Endothelial cell of umbilical vein (primary cell): Measurements from ENCODE around the gene PITPNM2. TPM values are rescaled to one million over a fixed set of nuclear protein-coding genes. Genes with fewer than 3 reads are reported as not detected.

Experiments
- BruUV-seq: library from RNA; stranded (reverse); fragments of 400-500 nt; replicated peaks from 2 replicates; lab custom pipeline; 2021; lab: Mats Ljungman, UMichigan
- CTCF ChIA-PET: fragments of 300-600, 350-600 bp; sonication (Branson Sonifier 250); formaldehyde crosslinking; loops from one replicate; lab custom pipeline; 2021; ENCODE audit warnings: antibody characterized with exemption, inconsistent platforms; lab: Charles Lee
- POLR2A ChIA-PET: fragments of 300-600, 350-600 bp; sonication (Branson Sonifier 250); formaldehyde crosslinking; loops from one replicate; lab custom pipeline; 2021; ENCODE audit warnings: antibody characterized with exemption, inconsistent platforms; lab: Charles Lee
- DNase-seq: peaks from one replicate; pipeline ENCODE4 v3.0.0-alpha.2; 2011; ENCODE audit warnings: low read depth, low spot score
- FAIRE-seq: peaks from 2 replicates; lab custom pipeline; 2011; peaks lifted over from hg19 to GRCh38; lab: Jason Lieb, UNC
- H2AFZ ChIP-seq: 2 replicates; pipeline ENCODE4 v1.6.0; 2012; ENCODE audit warnings: low read depth, low read length, control low read depth, inconsistent platforms
- H3K27ac ChIP-seq: 2 replicates; pipeline ENCODE4 v1.5.1; 2011; ENCODE audit warnings: low read depth, mild to moderate bottlenecking, control low read depth, low read length, moderate library complexity; ENCODE audit not compliant: insufficient read depth
- H3K27me3 ChIP-seq, 2 experiments: 2 replicates each; pipeline versions ENCODE4 v1.6.0 to v1.6.1; 2011; ENCODE audit warnings: low read length in 2 of 2, mixed read lengths in 1 of 2; ENCODE audit not compliant: control insufficient read depth in 2 of 2, insufficient read depth in 2 of 2
- H3K36me3 ChIP-seq, 2 experiments: 2 replicates in 1 of 2; 3 replicates in 1 of 2; pipeline ENCODE4 v1.5.1; 2011; ENCODE audit warnings: low read length in 2 of 2, mild to moderate bottlenecking in 1 of 2, moderate library complexity in 1 of 2; ENCODE audit not compliant: control insufficient read depth in 2 of 2, insufficient read depth in 2 of 2; ENCODE audit errors: extremely low read depth in 1 of 2
- H3K4me1 ChIP-seq: 3 replicates; pipeline ENCODE4 v1.5.1; 2011; ENCODE audit warnings: mild to moderate bottlenecking, low read length; ENCODE audit not compliant: control insufficient read depth, insufficient read depth; ENCODE audit errors: extremely low read depth
- H3K4me2 ChIP-seq: 2 replicates; pipeline ENCODE4 v1.6.1; 2011; ENCODE audit warnings: low read length, control low read depth, mixed read lengths; ENCODE audit not compliant: insufficient read depth
- H3K4me3 ChIP-seq, 3 experiments: fragments of 200-600 bp in 1 of 3; sonication (generic), shearing (Covaris generic) in 1 of 3; replicated peaks in 1 of 3; 2 replicates each; pipeline ENCODE4 v1.5.1; 2011 to 2016; ENCODE audit warnings: control low read depth in 3 of 3, low read length in 3 of 3, mild to moderate bottlenecking in 2 of 3, inconsistent platforms in 1 of 3, low read depth in 1 of 3, moderate library complexity in 1 of 3; ENCODE audit not compliant: insufficient read depth in 1 of 3
- H3K79me2 ChIP-seq: 2 replicates; pipeline ENCODE4 v1.6.0; 2012; ENCODE audit warnings: low read length, inconsistent platforms; ENCODE audit not compliant: control insufficient read depth, insufficient read depth
- H3K9ac ChIP-seq: replicated peaks from 2 replicates; pipeline ENCODE3; 2011; ENCODE audit warnings: low read length, control low read depth; ENCODE audit not compliant: insufficient read depth; ENCODE audit errors: extremely low read depth
- H3K9me1 ChIP-seq: replicated peaks from 3 replicates; pipeline ENCODE4 v1.6.0; 2011; ENCODE audit warnings: mild to moderate bottlenecking, low read length; ENCODE audit not compliant: control insufficient read depth, insufficient read depth; ENCODE audit errors: extremely low read depth
- H3K9me3 ChIP-seq: replicated peaks from 2 replicates; pipeline ENCODE4 v1.5.1; 2012; ENCODE audit warnings: low read length, inconsistent platforms; ENCODE audit not compliant: control insufficient read depth, insufficient read depth
- H4K20me1 ChIP-seq: replicated peaks from 2 replicates; pipeline ENCODE3; 2011; ENCODE audit warnings: mild to moderate bottlenecking, low read length; ENCODE audit not compliant: control insufficient read depth, insufficient read depth; ENCODE audit errors: extremely low read depth
- EZH2 ChIP-seq: IDR thresholded peaks from 2 replicates; pipeline ENCODE4 v1.6.1; 2012; ENCODE audit warnings: borderline replicate concordance, low read depth, mild to moderate bottlenecking, moderate library complexity, low read length, inconsistent platforms; ENCODE audit not compliant: severe bottlenecking
- GATA2 ChIP-seq: IDR thresholded peaks from 2 replicates; pipeline ENCODE4 v1.7.0; 2011; ENCODE audit warnings: low read depth, mild to moderate bottlenecking, moderate library complexity, mixed read lengths, low read length; ENCODE audit not compliant: insufficient read length, insufficient read depth
- JUN ChIP-seq: IDR thresholded peaks from 2 replicates; pipeline ENCODE4 v1.6.1; 2011; ENCODE audit warnings: borderline replicate concordance, low read depth; ENCODE audit not compliant: insufficient read length, insufficient read depth
- MYC ChIP-seq: IDR thresholded peaks from one replicate; pipeline ENCODE4 v1.6.1; 2011; ENCODE audit warnings: mild to moderate bottlenecking, low read depth, low read length
- POLR2A ChIP-seq: IDR thresholded peaks from 2 replicates; pipeline ENCODE4 v1.6.1; 2012; ENCODE audit warnings: low read depth, mild to moderate bottlenecking, control low read depth, low read length
- dilution Hi-C: fragments of 300-500 bp; cut with MboI; formaldehyde crosslinking; loops from one replicate; pipeline ENCODE4 v1.15.0; 2019; ENCODE audit warnings: low sequenced_read_pairs; ENCODE audit not compliant: extremely low pct_ligation_motif_present
- intact Hi-C: fragments of 100-400 bp; cut with micrococcal nuclease; formaldehyde crosslinking; loops from one replicate; pipeline ENCODE4 v1.10.0; 2022
- polyA plus RNA-seq, 4 experiments: library from polyadenylated mRNA; depleted of rRNA in 3 of 4; stranded (reverse) in 3 of 4; unstranded in 1 of 4; fragments of >200 nt; gene quantifications; 2 replicates each; pipeline versions ENCODE4 v1.2.1 to v1.2.3, GENCODE V29; 2011 to 2012; ENCODE audit warnings: missing spikeins in 1 of 4
- total RNA-seq: library from RNA; stranded (reverse); gene quantifications from 2 replicates; pipeline ENCODE4 v1.2.3, GENCODE V29; 2021
- TF ChIP-seq, protein P1 (sequence below): IDR thresholded peaks from 2 replicates; pipeline ENCODE4 v1.6.1; 2011; ENCODE audit not compliant: insufficient read depth, insufficient read length
- TF ChIP-seq, protein P2 (sequence below), 2 donors: IDR thresholded peaks; 1 replicate in 1 of 2; 2 replicates in 1 of 2; pipeline ENCODE4 v1.5.1; 2011; ENCODE audit warnings: low read length in 2 of 2, mild to moderate bottlenecking in 2 of 2, moderate library complexity in 2 of 2, control low read depth in 1 of 2, inconsistent platforms in 1 of 2, low read depth in 1 of 2; ENCODE audit not compliant: insufficient read depth in 1 of 2; ENCODE audit errors: extremely low read depth in 1 of 2

The PITPNM2 gene
- total and polyA plus RNA-seq, 2 donors (not counting 3 experiments of a cell fraction or from before 2014, with no cell fraction given) = 4.2 to 15.9 TPM

DNA sequence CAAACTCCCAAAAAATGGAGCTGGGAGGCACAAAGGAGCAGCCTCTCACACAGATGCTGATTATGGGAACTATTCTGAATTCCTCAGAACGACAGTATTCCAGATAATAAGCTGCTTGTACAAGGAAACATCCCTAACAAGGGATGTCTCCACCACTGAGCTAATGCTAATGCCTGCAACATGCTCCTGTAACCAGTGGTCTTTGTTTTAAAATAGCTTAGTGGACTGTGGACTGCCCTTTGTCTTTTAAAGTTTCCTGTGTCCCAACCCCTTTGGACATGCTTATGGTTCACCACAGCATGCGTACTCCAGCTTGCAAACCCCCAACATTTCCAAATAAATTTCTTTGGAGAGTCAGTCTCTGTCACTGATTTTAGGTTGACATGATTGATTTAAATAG is 16.4 kb upstream of the PITPNM2 start:
- dilution Hi-C loops (no loop called here), intact Hi-C loops (no loop called here)
- Histone ChIP-seq H3K36me3 (peaks cover 5 to 6% of the 10 kb centered on the region in 2 experiments), H3K27ac (no peak overlapping the region), H4K20me1 (no peaks in the 10 kb centered on the region), H3K4me3 (no peak overlapping the region), H3K27me3 (no peaks in the 10 kb centered on the region), H2AFZ (no peak overlapping the region), H3K9me1 (no peaks in the 10 kb centered on the region), H3K9ac (no peak overlapping the region), H3K79me2 (no peaks in the 10 kb centered on the region), H3K4me1 (no peaks in the 10 kb centered on the region), H3K9me3 (no peaks in the 10 kb centered on the region), H3K4me2 (no peak overlapping the region)
- no TSS peak for BruUV-seq
- POLR2A ChIA-PET = no interaction called here
- DNase-seq (no peak), FAIRE-seq (no peak)
- CTCF ChIA-PET = interaction anchor here (0.7 to 1.2 kb wide), 4 partner anchors 11 to 124 kb away, joined by 3 to 6 read pairs (median 3); no protein-coding TSS in a partner anchor
- TF ChIP-seq, protein P1, sequence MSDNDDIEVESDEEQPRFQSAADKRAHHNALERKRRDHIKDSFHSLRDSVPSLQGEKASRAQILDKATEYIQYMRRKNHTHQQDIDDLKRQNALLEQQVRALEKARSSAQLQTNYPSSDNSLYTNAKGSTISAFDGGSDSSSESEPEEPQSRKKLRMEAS = no peak
- TF ChIP-seq EZH2 (no peak), MYC (no peak), POLR2A (no peak), JUN (no peak), GATA2 (no peak)

DNA sequence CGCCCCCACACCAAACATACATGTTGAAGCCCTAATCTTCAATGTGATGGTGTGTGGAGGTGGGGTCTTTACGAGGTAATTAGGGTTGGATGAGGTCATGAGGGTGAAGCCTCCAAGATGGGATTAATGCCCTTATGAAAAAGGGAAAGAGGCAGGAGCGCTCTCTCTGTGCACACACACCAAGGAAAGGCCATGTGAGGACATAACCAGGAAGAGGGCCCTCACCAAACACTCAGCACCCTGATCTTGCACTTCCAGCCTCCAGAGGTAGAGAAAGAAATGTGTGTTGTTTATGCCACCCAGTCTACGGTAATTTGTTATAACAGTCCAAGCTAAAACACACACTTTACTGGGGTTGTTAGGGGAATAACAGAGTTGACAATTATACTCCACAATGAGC is 14.6 kb upstream of the PITPNM2 start:
- FAIRE-seq = no peak
- intact Hi-C loops (no loop called here), dilution Hi-C loops (no loop called here)
- ChIA-PET CTCF (no interaction called here), POLR2A (no interaction called here)
- no peaks in the 10 kb centered on the region for H3K4me1 ChIP-seq
- no peaks in the 10 kb centered on the region for H3K9me1 ChIP-seq
- no peak overlapping the region for H3K27ac ChIP-seq
- BruUV-seq = no TSS peak
- no peaks in the 10 kb centered on the region for H4K20me1 ChIP-seq
- H3K79me2 ChIP-seq = no peaks in the 10 kb centered on the region
- no peaks in the 10 kb centered on the region for H3K9me3 ChIP-seq
- no peak overlapping the region for H3K9ac ChIP-seq
- no peak overlapping the region for H3K4me3 ChIP-seq
- peaks cover 3 to 5% of the 10 kb centered on the region in 2 experiments for H3K36me3 ChIP-seq
- no peak overlapping the region for H2AFZ ChIP-seq
- no peak for DNase-seq
- no peak overlapping the region for H3K4me2 ChIP-seq
- H3K27me3 ChIP-seq = no peaks in the 10 kb centered on the region
- TF ChIP-seq JUN (no peak), POLR2A (no peak), MYC (no peak)
- TF ChIP-seq, protein P2, sequence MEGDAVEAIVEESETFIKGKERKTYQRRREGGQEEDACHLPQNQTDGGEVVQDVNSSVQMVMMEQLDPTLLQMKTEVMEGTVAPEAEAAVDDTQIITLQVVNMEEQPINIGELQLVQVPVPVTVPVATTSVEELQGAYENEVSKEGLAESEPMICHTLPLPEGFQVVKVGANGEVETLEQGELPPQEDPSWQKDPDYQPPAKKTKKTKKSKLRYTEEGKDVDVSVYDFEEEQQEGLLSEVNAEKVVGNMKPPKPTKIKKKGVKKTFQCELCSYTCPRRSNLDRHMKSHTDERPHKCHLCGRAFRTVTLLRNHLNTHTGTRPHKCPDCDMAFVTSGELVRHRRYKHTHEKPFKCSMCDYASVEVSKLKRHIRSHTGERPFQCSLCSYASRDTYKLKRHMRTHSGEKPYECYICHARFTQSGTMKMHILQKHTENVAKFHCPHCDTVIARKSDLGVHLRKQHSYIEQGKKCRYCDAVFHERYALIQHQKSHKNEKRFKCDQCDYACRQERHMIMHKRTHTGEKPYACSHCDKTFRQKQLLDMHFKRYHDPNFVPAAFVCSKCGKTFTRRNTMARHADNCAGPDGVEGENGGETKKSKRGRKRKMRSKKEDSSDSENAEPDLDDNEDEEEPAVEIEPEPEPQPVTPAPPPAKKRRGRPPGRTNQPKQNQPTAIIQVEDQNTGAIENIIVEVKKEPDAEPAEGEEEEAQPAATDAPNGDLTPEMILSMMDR (IDR thresholded peaks at IDR 0.05; ENCODE audit: extremely low read depth in 1 of 2, insufficient read depth in 1 of 2, low read depth in 1 of 2, low read length in 2 of 2) = no peak
